ENCODE data around the gene ZBTB5. TPM values are rescaled to one million over a fixed set of nuclear protein-coding genes. Genes with fewer than 3 reads are reported as not detected.
"Not testable (repeated sequence)": the region's sequence is repeated elsewhere in the genome, so short reads cannot be mapped to it uniquely, and the experiment has no call there.

The ZBTB5 gene
- total RNA-seq, 2 donors from 2014 or later: 8.7 to 10.0 TPM

GRCh38 chr9:37430841-37431597, 34.2 kb downstream of the ZBTB5 start:
- intact Hi-C loops (cut with DNase I, micrococcal nuclease): loop anchor here in 1 of 2 donors (10.0 kb wide), 1 partner anchor 56 kb away; no protein-coding TSS in a partner anchor
- ATAC-seq: peak; percentile 88
- DNase-seq: peak in 1 of 2 donors; percentile 39

GRCh38 chr9:37429441-37430285, 35.6 kb downstream of the ZBTB5 start:
- intact Hi-C loops (cut with DNase I, micrococcal nuclease): loop anchor here in 1 of 2 donors (10.0 kb wide), 1 partner anchor 55 kb away; no protein-coding TSS in a partner anchor
- DNase-seq: no peak
- no peak for ATAC-seq

- intact Hi-C loops (cut with DNase I, micrococcal nuclease): no loop called here
- DNase-seq (no peak), ATAC-seq (no peak)
Measured at GRCh38 chr9:37428345-37428744, 36.9 kb downstream of the ZBTB5 start.

- DNase-seq (no peak), ATAC-seq (no peak)
- intact Hi-C loops (cut with DNase I, micrococcal nuclease): no loop called here
Measured at GRCh38 chr9:37426846-37427245, 38.4 kb downstream of the ZBTB5 start.

- ATAC-seq; DNase-seq; intact Hi-C loops (cut with DNase I, micrococcal nuclease): not testable (repeated sequence)
Measured at GRCh38 chr9:37426431-37426830, 38.8 kb downstream of the ZBTB5 start.

GRCh38 chr9:37425298-37425752, 39.9 kb downstream of the ZBTB5 start:
- DNase-seq: no peak
- no peak for ATAC-seq
- intact Hi-C loops (cut with DNase I, micrococcal nuclease): no loop called here

- no peak for ATAC-seq
- DNase-seq: no peak
- intact Hi-C loops (cut with DNase I, micrococcal nuclease): no loop called here
Measured at GRCh38 chr9:37424686-37425297, 40.5 kb downstream of the ZBTB5 start.

GRCh38 chr9:37424204-37424685, 41.0 kb downstream of the ZBTB5 start:
- ATAC-seq: no peak
- intact Hi-C loops (cut with DNase I, micrococcal nuclease): no loop called here
- DNase-seq: no peak

- intact Hi-C loops (cut with DNase I, micrococcal nuclease): no loop called here
- DNase-seq: no peak
- no peak for ATAC-seq
Measured at GRCh38 chr9:37423508-37423907, 41.7 kb downstream of the ZBTB5 start.

- ATAC-seq (peak; percentile 97), DNase-seq (peak; percentile 88 to 95)
- intact Hi-C loops (cut with DNase I, micrococcal nuclease): no loop called here
Measured at GRCh38 chr9:37422289-37423104, 42.8 kb downstream of the ZBTB5 start, which contains the start of gene GRHPR. Gene GRHPR, plus strand, starts transcription at chr9:37422696. Its CDS starts 55 bp downstream, at chr9:37422751.

- no peak for ATAC-seq
- intact Hi-C loops (cut with DNase I, micrococcal nuclease): no loop called here
Measured at GRCh38 chr9:37421914-37422288, 43.3 kb downstream of the ZBTB5 start.

GRCh38 chr9:37420271-37421215, 44.7 kb downstream of the ZBTB5 start:
- intact Hi-C loops (cut with DNase I, micrococcal nuclease): no loop called here
- ATAC-seq (no peak), DNase-seq (no peak)

More at GRCh38 chr9:37421914-37422288, 43.3 kb downstream of the ZBTB5 start:
- DNase-seq: peak in 1 of 2 donors; percentile 46

GRCh38 chr9:37419204-37419603, 46.0 kb downstream of the ZBTB5 start:
- no peak for ATAC-seq
- intact Hi-C loops (cut with DNase I, micrococcal nuclease): no loop called here
- DNase-seq: no peak

- no peak for DNase-seq
- intact Hi-C loops (cut with DNase I, micrococcal nuclease): no loop called here
- no peak for ATAC-seq
Measured at GRCh38 chr9:37417857-37418618, 47.2 kb downstream of the ZBTB5 start.

GRCh38 chr9:37417252-37417803, 47.9 kb downstream of the ZBTB5 start:
- no peak for DNase-seq
- no peak for ATAC-seq
- intact Hi-C loops (cut with DNase I, micrococcal nuclease): no loop called here

- intact Hi-C loops (cut with DNase I, micrococcal nuclease): no loop called here
- peak; percentile 84 for ATAC-seq
- DNase-seq: peak; percentile 66 to 75
Measured at GRCh38 chr9:37415011-37415719, 50.1 kb downstream of the ZBTB5 start.

Data from left colon (tissue), 2 donors.